T-helper 1 cell treated with Interleukin-12 subunit alpha and Interleukin-12 subunit beta and Interleukin-4 antibody, amounts not matched to agents 30 ng/mL and 1 ng/mL, for 36 hours (primary cell): ENCODE measurements around the gene GDE1. TPM values are rescaled to one million over a fixed set of nuclear protein-coding genes. Genes with fewer than 3 reads are reported as not detected.

ENCODE experiments used
- intact Hi-C: fragments of 100-400 bp; cut with micrococcal nuclease; formaldehyde crosslinking; loops from one replicate; pipeline ENCODE4 v1.15.1; 2024
- total RNA-seq: library from RNA; stranded (reverse); gene quantifications from 2 replicates; pipeline ENCODE4 v1.2.3, GENCODE V29; 2022

GDE1 gene
- total RNA-seq, 1 donor from 2014 or later, result 26.1 TPM

DNA sequence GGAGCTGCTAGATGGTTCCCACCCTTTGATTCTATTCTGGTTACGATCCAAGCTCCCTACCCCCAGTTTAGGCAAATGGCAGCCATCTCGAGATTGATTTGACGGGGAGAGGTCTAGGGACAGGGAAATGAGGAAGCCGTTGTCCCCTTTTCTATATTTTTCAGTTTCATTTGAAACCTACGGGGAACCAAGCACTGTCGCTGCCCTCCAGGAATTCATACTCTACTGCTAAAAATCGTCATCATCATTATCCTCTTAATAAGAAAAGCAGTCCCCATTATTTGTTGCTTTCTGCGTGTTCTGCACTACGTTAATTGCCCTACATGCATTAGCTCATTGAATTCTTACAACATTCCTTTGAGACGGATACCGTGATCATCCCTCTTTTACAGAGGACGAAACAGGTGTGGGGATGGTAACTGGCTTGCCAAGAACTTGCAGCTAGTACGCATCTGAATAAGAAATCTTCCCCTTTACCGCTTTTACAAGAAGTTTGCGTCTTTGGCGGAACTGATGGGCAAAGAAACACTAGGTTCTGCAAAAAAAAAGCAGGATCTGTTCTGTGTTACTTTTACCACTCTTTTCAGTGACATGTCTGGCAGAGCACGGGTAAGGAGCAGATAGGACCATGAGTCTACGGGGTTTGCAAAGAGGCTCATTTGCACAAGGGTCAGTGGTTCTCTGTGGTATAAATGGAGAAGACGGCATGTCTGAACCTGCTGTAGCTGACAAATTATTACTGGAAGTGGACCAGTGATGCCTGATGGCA lies 2.9 kb upstream of the GDE1 start:
- intact Hi-C loops, result loop anchor here (1.0 to 10.0 kb wide), 5 partner anchors 16 to 1633 kb away; partner anchors contain the start of genes DCUN1D3, LDAF1 and LYRM1

DNA sequence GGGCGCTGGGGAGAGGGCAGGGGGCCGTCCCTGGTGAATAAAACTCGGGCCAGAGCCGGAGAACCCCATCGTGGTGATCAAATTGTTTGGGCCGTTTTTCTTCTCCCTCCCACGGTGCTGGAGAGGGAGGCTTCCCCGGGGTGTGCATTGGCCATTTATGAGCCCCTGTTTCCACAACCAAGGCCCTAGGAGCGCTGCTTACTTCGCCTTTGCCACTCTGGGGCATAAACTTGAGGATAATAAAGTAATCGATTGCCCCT lies 2.4 kb upstream of the GDE1 start:
- intact Hi-C loops, result loop anchor here (1.0 to 10.0 kb wide), 5 partner anchors 17 to 1633 kb away; partner anchors contain the start of genes DCUN1D3, LDAF1 and LYRM1

DNA sequence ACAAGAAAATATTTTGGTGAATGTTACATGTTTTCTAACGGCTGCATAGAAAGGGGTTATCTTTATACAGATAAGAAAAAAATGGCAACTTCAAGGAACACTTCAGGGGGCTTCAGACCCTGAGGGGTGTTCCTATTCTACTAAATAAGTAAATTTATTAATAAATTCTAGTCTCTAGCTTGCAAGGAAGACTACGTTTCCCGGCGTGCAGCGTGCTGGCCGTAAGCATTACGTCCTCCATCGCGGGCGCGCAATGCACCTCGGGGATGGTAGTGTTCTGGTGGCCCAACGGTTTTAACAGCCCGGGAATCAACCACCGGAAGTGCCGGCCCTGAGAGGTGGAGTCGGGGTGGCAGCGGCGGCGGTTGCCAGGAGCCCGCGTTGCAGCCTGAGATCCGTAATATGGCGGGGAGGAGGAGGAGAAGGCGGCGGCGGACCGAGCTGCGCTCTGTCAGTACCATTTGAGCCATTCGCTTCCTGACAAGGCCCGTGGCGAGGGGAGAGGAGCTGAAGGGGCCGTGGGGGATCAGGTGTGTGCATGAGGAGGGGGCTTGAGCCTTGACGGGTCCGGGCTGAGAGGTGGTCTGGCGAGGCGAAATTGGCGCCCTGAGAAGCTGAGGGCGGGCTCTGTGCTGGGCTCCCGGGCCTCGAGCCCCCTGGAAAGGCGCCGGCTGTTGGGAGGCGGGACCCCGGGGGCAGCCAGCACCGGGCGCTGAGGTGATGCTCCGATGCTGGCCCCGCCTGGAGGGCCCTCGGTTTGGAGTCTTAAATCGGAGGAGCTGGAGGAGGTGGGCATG lies 1.9 kb upstream of the GDE1 start, which contains the start of gene CCP110:
TSS of gene CCP110 (plus strand) at position 384 of the 797 bp plus-strand sequence. CDS start 3,940 bp downstream, outside the sequence.
- intact Hi-C loops, result loop anchor here (1.0 to 10.0 kb wide), 12 partner anchors 17 to 1634 kb away; partner anchors contain the start of genes ARL6IP1, COQ7, DCUN1D3 and IQCK

DNA sequence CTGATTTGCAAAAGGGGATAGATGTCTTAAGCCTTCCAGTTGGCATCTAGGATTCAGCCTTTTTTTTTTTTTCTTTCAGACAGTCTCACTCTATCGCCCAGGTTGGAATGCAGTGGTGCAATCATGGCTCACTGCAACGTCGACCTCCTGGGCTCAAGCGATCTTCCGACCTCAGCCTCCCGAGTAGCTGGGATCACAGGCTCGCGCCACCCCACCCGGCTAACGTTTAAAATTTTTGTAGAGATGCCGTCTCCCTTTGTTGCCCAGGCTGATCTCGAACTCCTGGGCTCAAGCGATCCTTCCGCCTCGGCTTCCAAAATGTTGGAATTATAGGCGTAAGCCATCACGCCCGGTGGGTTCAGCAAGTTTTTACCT lies 1.3 kb upstream of the GDE1 start:
- intact Hi-C loops, result loop anchor here (1.0 to 10.0 kb wide), 10 partner anchors 21 to 1634 kb away; partner anchors contain the start of genes ARL6IP1, COQ7, DCUN1D3 and IQCK

DNA sequence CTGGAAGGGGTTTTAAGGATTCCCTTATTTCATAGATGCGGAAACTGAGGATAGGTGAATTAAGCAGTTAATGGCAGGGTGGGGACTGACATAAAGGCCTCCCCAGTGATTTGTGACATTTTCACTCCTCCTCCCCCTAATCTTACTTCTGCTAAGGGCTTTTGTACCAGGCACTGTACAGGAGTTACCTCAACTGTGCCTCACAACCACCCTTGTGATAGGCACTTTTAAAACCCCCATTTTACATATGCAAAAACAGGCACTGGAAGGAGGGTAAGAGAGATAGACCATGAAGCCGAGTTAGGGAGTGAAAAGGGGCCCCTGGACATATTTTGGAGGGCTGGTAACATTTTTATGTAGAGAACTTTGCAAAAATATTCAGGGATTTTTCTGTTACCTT lies 862 bp upstream of the GDE1 start:
- intact Hi-C loops, result loop anchor here (1.0 to 10.0 kb wide), 10 partner anchors 20 to 1635 kb away; partner anchors contain the start of genes ARL6IP1, COQ7, DCUN1D3 and IQCK

DNA sequence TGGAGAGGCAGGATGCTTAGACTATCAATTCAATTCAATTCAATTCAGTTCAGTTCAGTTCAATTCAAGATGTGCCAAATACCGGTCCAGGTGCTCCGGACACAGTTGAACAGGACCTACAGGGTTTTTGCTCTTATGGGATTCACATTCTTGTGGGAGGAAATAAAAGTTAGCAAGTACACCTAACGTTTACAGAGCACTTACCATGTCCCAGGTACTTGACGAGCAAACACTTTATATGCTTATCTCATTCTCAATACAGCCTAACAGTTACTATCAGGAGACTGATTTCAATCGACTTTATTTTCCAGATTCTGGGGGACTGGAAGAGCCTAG lies 467 bp upstream of the GDE1 start:
- intact Hi-C loops, result loop anchor here (2.0 to 10.0 kb wide), 4 partner anchors 196 to 1635 kb away; partner anchors contain the start of genes DCUN1D3, IQCK, KNOP1 and LDAF1

DNA sequence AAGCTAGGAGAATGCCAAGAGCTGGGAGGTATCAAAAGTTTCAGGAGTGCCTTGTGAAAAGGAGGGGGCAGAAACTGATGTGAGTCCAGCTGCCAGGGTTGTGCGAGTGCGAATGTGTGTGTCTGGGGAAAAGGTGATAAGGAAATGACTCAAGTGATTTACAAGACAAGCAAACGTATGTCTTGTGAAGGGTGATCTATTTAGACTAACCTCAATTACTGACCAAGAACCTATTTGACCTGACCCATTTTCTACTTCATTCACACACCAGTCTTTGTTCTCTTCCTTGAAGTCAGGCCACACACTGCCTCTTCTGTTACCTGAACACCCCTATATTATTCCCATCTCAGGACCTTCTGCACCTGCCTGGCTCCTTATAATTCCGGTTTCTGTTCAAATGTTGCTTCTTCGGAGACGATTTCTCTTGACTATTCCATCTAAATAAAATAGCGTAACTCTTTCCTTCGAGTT lies 1.0 kb downstream of the GDE1 start:
- intact Hi-C loops, result loop anchor here (5.0 to 10.0 kb wide), 3 partner anchors 404 to 1636 kb away; partner anchors contain the start of genes DCUN1D3, LDAF1 and LYRM1

DNA sequence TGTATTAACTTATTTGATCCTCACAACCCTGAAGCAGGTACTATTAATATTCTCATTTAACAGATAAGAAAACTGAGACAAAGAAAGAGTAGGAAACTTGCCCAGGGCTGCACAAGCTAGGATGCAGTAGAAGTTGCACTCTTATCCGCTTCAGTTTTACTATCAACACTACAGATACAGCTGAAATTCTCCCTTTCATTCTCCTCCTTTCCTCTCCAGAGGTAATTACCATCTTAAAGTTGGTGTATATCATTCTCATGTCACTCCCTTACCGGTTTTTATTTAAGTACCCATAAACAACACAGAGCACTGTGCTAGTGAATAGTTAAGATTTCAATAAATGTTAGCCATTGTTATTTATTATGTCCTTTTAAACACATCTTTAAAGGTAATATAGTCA lies 3.5 kb downstream of the GDE1 start:
- intact Hi-C loops, result no loop called here

DNA sequence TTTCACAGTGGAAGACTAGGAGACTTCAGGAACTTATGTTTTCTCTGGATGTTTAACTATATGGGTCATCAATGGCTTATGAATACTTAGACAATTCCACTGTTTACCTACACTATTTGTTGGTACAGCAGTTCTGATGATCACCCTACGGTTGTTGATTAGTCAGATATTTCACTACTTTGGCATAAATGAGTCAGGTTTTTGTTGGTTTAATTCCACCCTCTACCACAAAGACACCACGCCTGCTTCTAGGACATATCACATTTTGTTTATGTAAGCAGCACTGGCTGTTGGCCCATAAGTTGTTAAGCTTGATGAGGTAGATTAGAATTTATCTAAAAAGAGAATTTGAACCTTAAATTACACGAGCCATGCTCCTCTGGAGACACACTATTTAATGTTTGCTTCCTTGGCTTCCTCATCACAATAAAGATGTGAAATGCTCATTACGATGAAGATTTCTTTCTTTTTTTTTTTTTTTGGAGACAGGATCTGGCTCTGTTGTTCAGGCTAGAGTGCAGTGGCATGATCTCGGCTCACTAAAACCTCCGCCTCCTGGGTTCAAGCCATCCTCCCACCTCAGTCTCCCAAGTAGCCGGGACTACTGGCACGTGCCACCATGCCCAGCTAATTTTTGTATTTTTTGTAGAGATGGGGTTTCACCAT lies 4.3 kb downstream of the GDE1 start:
- intact Hi-C loops, result no loop called here

DNA sequence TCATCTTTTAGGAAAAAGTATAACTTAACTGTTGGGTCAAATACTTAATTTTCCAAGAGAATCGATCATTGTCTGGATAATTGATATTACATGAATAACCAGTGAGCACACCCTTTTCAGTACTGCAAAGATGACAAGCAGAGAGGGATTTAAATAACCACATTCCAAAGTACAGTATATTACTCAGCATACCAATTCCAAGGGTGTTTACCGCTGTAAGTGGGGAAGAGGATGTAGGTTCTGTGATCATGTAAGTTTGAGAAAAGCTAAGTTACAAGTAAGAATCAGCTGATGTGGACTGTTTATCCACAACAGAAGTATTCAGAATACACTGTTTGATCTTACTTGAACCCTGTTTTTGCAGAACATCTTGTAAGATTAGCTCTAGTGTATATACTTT lies 6.1 kb downstream of the GDE1 start:
- intact Hi-C loops, result no loop called here

DNA sequence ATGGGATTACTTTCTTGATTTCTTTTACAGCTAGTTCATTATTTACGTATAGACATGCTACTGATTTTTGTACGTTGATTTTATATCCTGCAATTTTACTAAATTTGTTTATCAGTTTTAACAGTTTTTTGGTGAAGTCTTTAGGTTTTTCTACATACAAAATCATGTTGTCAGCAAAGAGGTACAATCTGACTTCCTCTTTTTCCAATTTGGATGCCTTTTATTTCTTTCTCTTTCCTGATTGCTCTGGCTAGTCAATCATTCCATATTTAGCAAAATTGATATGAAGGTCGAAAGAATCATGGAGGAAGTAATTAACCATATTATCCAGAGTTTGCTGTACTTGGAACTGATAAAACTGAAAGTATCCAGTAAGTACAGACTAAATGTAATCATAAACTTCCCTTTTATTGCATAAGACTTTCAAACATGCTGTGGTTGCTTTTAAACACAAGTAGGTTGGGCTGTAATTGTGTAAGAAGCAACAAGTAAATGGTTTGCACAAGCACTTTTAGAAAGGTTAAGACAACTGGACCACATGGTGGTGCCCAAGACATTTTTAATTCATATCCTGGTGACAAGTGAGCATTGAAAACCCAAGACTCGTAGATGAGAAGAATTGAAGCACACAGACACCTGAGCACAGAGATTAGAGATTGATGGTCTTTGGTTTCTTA lies 8.4 kb downstream of the GDE1 start:
- intact Hi-C loops, result no loop called here

DNA sequence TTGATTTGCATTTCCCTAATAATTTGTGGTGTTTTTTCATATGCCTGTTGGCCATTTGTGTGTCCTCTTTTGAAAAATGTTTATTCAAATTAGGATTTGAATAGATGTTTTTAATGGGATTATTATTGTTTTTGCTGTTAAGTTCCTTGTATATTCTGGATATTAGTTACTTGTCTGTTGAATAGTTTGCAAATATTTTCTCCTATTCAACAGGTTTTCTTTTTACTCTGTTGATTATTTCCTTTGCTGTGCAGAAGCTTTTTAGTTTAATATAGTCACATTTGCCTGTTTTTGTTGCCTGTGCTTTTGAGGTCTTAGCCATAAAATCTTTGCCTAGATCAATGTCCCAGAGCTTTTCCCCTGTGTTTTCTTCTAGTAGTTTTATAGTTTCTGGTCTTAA lies 9.6 kb downstream of the GDE1 start:
- intact Hi-C loops, result no loop called here

DNA sequence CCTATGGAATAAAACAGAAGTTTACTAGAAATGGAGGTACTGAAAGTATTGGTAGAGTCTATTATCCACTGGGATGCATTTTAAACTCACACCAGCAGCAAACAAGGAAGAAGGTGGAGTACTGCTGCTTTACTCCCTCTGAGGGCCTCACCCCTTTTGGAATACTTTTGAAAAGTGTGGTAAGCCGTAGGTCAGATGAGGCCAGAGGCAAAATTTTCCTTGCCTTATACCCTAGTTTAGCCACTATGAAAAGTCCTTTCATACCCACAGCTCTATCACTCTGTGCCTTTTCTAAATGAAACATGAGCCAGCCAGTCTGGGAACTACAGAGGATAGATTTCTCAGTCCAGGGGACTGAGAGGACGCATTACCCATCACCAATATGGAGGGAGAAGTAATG lies 14.0 kb downstream of the GDE1 start:
- intact Hi-C loops, result no loop called here

DNA sequence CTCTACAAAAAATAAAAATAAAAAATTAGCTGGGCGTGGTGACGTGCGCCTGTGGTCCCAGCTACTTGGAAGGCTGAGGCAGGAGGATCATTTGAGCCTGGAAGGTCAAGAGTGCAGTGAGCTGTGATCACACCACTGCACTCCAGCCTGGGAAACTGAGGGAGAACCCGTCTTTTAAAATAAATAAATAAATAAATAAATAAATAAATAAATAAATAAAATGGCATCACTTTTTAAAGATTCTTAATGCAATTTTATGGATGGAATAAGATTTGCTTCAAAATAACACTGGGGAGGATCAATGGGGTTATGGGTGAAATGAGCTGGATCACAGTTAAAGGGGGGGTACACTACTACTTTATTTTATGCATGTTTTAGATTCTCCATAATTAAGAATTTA lies 14.9 kb downstream of the GDE1 start:
- intact Hi-C loops, result no loop called here

DNA sequence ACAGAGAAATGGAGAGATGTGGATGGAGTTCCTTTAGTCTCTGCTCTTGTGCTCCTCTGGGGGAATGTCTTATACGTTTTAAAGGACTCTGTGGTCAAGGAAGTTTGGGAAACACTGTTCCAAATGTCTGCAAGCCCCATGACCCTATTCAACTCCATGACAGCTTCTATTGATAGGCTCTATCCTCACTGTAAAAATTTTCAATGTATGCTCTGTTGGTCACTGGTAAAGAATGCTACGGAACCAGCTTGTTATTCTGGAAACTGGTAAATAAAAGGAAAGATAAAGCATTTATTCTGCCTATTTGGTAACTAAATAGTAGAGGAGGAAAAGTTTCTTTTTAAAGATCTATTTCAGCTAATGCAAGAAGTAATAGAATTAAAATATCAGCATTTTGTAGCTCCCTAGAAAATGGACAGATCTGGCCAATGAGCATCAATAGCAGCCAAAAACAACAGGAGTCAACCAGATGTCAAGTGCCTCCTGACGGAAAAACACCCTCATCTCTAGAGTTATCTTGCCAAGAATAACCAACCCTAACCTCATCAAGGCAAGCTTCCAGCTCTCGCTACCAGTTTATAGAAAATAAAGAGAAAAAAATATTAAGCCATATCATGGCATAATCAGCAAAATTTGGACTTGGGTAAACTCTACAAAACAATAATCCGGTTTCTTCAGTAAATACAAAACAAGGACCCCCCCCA lies 16.1 kb downstream of the GDE1 start:
- intact Hi-C loops, result no loop called here

DNA sequence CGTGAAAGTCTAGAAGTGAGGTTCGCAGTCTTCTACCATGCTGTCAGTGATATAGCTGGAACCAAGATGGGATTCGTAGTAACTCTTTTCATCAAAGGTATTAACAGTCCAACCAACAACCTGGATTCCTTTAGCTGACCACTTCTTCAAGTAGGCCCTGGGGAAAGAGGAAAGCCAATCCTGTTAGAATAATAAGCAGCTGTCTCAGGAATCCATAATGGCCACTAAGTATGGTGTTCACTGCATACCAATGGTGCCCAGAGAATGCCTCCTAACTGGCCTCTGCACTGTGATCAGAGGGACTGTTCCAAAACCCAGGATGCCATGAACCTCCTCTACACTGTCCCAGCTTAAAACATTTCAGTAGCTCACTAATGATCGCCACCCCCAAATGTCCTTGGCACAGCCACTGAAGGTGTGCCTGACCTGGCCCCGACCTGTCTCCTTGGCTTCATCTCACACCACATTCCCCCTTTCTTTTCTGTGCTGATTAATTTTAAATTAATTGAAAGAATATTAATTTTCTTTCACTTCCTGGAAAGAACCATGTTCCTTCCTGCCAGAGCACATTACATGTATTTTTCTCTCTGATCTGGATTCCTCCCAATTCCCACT lies 18.3 kb downstream of the GDE1 start:
- intact Hi-C loops, result loop anchor here (5.0 kb wide), 2 partner anchors 281 to 336 kb away; partner anchors contain the start of gene SYT17

DNA sequence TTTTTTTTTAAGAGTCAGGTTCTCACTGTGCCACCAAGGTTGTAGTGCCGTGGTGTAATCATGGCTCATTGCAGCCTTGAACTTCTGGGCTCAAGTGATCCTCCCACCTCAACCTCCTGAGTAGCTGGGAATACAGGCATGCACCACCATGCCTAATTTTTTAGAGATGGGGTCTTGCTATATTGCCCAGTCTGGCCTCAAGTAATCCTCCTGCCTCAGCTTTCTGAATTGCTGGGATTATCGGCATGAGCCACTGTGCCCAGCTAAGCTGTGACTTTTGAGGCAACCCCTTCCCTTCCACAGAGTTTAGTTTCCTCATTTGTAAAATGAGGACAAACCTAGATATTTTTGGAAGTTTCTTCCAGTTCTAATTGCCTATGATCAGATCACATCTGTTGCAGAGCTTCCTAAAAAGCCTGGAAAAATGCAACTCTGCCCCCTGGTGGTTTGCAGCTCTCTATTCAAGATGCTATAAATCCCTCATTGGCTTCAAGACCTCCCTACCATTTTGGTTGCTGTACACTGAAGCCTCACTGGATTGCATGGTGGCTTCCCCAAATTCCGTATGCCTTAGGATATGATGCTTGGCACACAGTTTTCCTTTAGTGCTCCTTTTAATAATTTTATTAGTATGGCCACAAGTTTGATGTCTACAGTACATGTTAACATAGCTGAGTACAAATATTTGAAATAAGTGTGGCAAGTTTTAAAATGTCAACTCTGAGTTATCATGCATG lies 19.3 kb downstream of the GDE1 start:
- intact Hi-C loops, result loop anchor here (1.0 to 5.0 kb wide), 5 partner anchors 21 to 416 kb away; partner anchors contain the start of genes CCP110 and SYT17

DNA sequence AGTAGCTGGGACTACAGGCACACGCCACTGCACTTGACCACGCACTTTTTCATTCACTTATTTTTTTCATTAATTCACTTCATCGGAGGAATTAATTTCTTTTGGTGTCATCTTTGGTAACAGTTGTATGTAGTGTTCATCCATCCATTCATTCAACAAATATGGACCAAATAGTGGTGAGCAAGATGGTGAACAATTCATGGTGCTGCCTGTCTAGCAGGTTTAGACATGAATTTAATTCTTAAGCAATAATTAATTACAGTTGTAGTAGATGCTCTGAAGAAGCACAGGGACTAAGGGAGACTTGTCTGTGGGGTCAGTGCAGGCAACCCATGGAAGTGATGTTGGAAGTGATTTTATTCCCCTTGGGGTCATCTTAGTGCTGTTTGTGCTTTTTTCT lies 22.4 kb downstream of the GDE1 start:
- intact Hi-C loops, result no loop called here

DNA sequence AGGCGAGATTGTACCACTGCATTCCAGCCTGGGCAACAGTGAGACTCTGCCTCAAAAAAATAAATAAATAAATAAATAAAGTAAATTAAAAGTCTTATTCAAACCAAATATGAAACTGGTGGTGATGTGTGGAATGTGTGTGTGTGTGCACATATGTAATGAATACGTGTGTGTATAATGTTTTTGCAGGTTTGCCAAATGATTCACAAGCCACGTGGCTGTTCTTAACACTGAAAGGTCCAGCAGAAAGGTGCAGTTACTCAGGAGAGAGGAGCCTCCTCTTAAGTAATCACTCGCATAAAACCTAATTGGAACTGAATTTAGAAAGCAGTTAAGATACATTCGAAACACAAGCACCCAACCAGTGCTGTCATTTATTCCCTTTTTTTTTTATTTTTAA lies 22.9 kb downstream of the GDE1 start:
- intact Hi-C loops, result no loop called here
